Measurements from ENCODE around the gene HBS1L. TPM values are rescaled to one million over a fixed set of nuclear protein-coding genes. Genes with fewer than 3 reads are reported as not detected.

HBS1L gene
- total and polyA plus RNA-seq, 10 of the 15 experiments (the other 5 are each of a cell fraction or from before 2014, with no cell fraction given): 58.7 to 142 (median 78.8) TPM

- TF ChIP-seq ELK1 (IDR thresholded peaks at IDR 0.05; ENCODE audit: low read depth, low read length) (no peak), NFYA (IDR thresholded peaks at IDR 0.05; ENCODE audit: borderline replicate concordance, low read depth, low read length) (no peak)
These were observed 11.3 kb downstream of the HBS1L start (continued) for GRCh38 chr6:135043364-135043763.

GRCh38 chr6:135038335-135038734 is 16.3 kb downstream of the HBS1L start:
- WGBS (ENCODE audit: insufficient coverage, insufficient replicate concordance, low lambda C conversion rate, missing lambda C conversion rate): 93% methylated on average over 2 of the region's 2 CpGs
- RAD21 ChIA-PET (ENCODE audit: unreplicated experiment): interaction anchor here (1.4 to 1.6 kb wide), 3 partner anchors 8 to 50 kb away, joined by 3 read pairs; no protein-coding TSS in a partner anchor
- no peak for FAIRE-seq
- POLR2A ChIA-PET: interaction anchor here (1.1 to 2.1 kb wide), 2 partner anchors 50 to 146 kb away, joined by 5 read pairs; no protein-coding TSS in a partner anchor
- CTCF ChIA-PET: no interaction called here
- Histone ChIP-seq H3K27ac (ENCODE audit: control insufficient read depth, insufficient read depth) (no peak overlapping the region), H3K4me3 (no peak overlapping the region), H3K4me1 (ENCODE audit: control insufficient read depth, insufficient read depth, low read length) (no peaks in the 10 kb centered on the region), H2AFZ (ENCODE audit: control insufficient read depth, low read depth, low read length) (no peak overlapping the region), H4K20me1 (ENCODE audit: control insufficient read depth, insufficient read depth) (no peaks in the 10 kb centered on the region), H3K9me3 (replicated peaks; ENCODE audit: control insufficient read depth, insufficient read depth, low read length) (no peaks in the 10 kb centered on the region), H3K36me3 (ENCODE audit: control insufficient read depth in 2 of 2, insufficient read depth in 2 of 2, low read length in 1 of 2) (peaks cover 2 to 35% of the 10 kb centered on the region in 2 experiments), H3K27me3 (replicated peaks in 1 of 2; ENCODE audit: control insufficient read depth in 2 of 2, insufficient read depth in 2 of 2, low read length in 1 of 2) (no peaks in the 10 kb centered on the region), H3K4me2 (ENCODE audit: control insufficient read depth, insufficient read depth) (no peak overlapping the region), H3K79me2 (ENCODE audit: control insufficient read depth, insufficient read depth, low read length) (peaks cover 17% of the 10 kb centered on the region), H3K9ac (ENCODE audit: control insufficient read depth, insufficient read depth, low read length) (no peak overlapping the region)
- no peak for ATAC-seq
- in situ Hi-C loops (cut with MboI): no loop called here
- no peak for DNase-seq (ENCODE audit: low read depth, low spot score)
- no TSS peak for BruUV-seq (replicated peaks)
- SMC1A ChIA-PET (ENCODE audit: uncharacterized antibody, unreplicated experiment): interaction anchor here (0.8 to 6.3 kb wide), 5 partner anchors 10 to 65 kb away, joined by 3 to 23 read pairs (median 3); no protein-coding TSS in a partner anchor
- intact Hi-C loops (cut with micrococcal nuclease; ENCODE audit: unreplicated experiment): no loop called here
- no peak for TF ChIP-seq BACH1 (IDR thresholded peaks at IDR 0.05; ENCODE audit: borderline replicate concordance)
- no peak for TF ChIP-seq POLR2A (IDR thresholded peaks at IDR 0.05; ENCODE audit: low read depth, low read length)
- TF ChIP-seq E2F8 (IDR thresholded peaks at IDR 0.05; ENCODE audit: low read depth, partially characterized antibody): no peak
- TF ChIP-seq SIN3A (IDR thresholded peaks at IDR 0.05; ENCODE audit: low read depth, low read length): no peak
- TF ChIP-seq BMI1 (IDR thresholded peaks at IDR 0.05; ENCODE audit: borderline replicate concordance): no peak
- TF ChIP-seq, protein P1, sequence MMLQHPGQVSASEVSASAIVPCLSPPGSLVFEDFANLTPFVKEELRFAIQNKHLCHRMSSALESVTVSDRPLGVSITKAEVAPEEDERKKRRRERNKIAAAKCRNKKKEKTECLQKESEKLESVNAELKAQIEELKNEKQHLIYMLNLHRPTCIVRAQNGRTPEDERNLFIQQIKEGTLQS (IDR thresholded peaks at IDR 0.05; ENCODE audit: borderline replicate concordance, extremely low read depth, low read depth, low read length): no peak
- no peak for TF ChIP-seq MAX (IDR thresholded peaks at IDR 0.05; ENCODE audit: low read depth, low read length)
- no peak for TF ChIP-seq CHD2 (IDR thresholded peaks at IDR 0.05; ENCODE audit: borderline replicate concordance, low read depth, low read length)
- TF ChIP-seq RB1 (IDR thresholded peaks at IDR 0.05; ENCODE audit: borderline replicate concordance): no peak
- TF ChIP-seq MLLT1 (IDR thresholded peaks at IDR 0.05): no peak
- TF ChIP-seq, protein P2, sequence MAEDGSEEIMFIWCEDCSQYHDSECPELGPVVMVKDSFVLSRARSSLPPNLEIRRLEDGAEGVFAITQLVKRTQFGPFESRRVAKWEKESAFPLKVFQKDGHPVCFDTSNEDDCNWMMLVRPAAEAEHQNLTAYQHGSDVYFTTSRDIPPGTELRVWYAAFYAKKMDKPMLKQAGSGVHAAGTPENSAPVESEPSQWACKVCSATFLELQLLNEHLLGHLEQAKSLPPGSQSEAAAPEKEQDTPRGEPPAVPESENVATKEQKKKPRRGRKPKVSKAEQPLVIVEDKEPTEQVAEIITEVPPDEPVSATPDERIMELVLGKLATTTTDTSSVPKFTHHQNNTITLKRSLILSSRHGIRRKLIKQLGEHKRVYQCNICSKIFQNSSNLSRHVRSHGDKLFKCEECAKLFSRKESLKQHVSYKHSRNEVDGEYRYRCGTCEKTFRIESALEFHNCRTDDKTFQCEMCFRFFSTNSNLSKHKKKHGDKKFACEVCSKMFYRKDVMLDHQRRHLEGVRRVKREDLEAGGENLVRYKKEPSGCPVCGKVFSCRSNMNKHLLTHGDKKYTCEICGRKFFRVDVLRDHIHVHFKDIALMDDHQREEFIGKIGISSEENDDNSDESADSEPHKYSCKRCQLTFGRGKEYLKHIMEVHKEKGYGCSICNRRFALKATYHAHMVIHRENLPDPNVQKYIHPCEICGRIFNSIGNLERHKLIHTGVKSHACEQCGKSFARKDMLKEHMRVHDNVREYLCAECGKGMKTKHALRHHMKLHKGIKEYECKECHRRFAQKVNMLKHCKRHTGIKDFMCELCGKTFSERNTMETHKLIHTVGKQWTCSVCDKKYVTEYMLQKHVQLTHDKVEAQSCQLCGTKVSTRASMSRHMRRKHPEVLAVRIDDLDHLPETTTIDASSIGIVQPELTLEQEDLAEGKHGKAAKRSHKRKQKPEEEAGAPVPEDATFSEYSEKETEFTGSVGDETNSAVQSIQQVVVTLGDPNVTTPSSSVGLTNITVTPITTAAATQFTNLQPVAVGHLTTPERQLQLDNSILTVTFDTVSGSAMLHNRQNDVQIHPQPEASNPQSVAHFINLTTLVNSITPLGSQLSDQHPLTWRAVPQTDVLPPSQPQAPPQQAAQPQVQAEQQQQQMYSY (CRISPR knock-in tag; IDR thresholded peaks at IDR 0.05): no peak

Measured in GM12878 (cell line).